Loucy (cell line): ENCODE results near the gene TTC7B.

Experiments
- EZH2phosphoT487 ChIP-seq: fragments of 200-600 bp; IDR thresholded peaks from 2 replicates; pipeline ENCODE4 v1.6.1; 2018; ENCODE audit warnings: antibody characterized with exemption, mild to moderate bottlenecking, moderate library complexity, borderline replicate concordance
- TF ChIP-seq, protein P1 (sequence below): fragments of 200-600 bp; sonication (generic); conservative IDR thresholded peaks from 2 replicates; pipeline ENCODE4 v1.5.1; 2014; ENCODE audit warnings: mild to moderate bottlenecking, antibody characterized with exemption, low read length

GRCh38 chr14:90610346-90611040, 205.7 kb downstream of the TTC7B start:
- TF ChIP-seq, protein P1, sequence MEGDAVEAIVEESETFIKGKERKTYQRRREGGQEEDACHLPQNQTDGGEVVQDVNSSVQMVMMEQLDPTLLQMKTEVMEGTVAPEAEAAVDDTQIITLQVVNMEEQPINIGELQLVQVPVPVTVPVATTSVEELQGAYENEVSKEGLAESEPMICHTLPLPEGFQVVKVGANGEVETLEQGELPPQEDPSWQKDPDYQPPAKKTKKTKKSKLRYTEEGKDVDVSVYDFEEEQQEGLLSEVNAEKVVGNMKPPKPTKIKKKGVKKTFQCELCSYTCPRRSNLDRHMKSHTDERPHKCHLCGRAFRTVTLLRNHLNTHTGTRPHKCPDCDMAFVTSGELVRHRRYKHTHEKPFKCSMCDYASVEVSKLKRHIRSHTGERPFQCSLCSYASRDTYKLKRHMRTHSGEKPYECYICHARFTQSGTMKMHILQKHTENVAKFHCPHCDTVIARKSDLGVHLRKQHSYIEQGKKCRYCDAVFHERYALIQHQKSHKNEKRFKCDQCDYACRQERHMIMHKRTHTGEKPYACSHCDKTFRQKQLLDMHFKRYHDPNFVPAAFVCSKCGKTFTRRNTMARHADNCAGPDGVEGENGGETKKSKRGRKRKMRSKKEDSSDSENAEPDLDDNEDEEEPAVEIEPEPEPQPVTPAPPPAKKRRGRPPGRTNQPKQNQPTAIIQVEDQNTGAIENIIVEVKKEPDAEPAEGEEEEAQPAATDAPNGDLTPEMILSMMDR, result no peak
- no peak for TF ChIP-seq EZH2phosphoT487
